Hepatocyte (in vitro differentiated cells): Measurements from ENCODE around the gene CLN5.

ENCODE experiments used
- CTCF ChIP-seq: fragments of 200-600 bp; sonication (generic); IDR thresholded peaks from 2 replicates; pipeline ENCODE4 v1.5.1; 2016; ENCODE audit warnings: antibody characterized with exemption, mild to moderate bottlenecking; ENCODE audit not compliant: poor library complexity
- EZH2 ChIP-seq: fragments of 200-600 bp; sonication (generic); IDR thresholded peaks from 2 replicates; pipeline ENCODE4 v1.6.1; 2016; ENCODE audit warnings: antibody characterized with exemption, mild to moderate bottlenecking, borderline replicate concordance
- EZH2phosphoT487 ChIP-seq: fragments of 200-600 bp; sonication (generic); IDR thresholded peaks from one replicate; pipeline ENCODE4 v1.6.1; 2018; ENCODE audit warnings: antibody characterized with exemption, mild to moderate bottlenecking, low read depth, moderate library complexity; ENCODE audit not compliant: unreplicated experiment, severe bottlenecking

GRCh38 chr13:76971851-76972829 lies 19.7 kb upstream of the CLN5 start:
- TF ChIP-seq EZH2, result no peak
- no peak for TF ChIP-seq CTCF
- no peak for TF ChIP-seq EZH2phosphoT487
